HFFc6 (cell line): ENCODE data around the gene AKAP6. TPM values are rescaled to one million over a fixed set of nuclear protein-coding genes. Genes with fewer than 3 reads are reported as not detected.
A peak's percentile ranks its signal among the peaks of the same experiment; 100 is the strongest.

Experiments used
- DNase-seq: peaks from one replicate; pipeline ENCODE4 v3.0.0-alpha.2; 2018
- H3K27ac Mint-ChIP-seq: 2 replicates; pipeline ENCODE4 v1.8.0; 2020; ENCODE audit warnings: mild to moderate bottlenecking, mixed read lengths
- H3K27me3 Mint-ChIP-seq: 2 replicates; pipeline ENCODE4 v1.8.0; 2021; ENCODE audit warnings: mild to moderate bottlenecking, moderate library complexity, mixed read lengths; ENCODE audit not compliant: insufficient read depth
- H3K36me3 Mint-ChIP-seq: 2 replicates; pipeline ENCODE4 v1.8.0; 2021; ENCODE audit warnings: low read depth, mixed read lengths
- H3K4me1 Mint-ChIP-seq: 2 replicates; pipeline ENCODE4 v1.8.0; 2020; ENCODE audit warnings: low read depth, mixed read lengths
- H3K4me3 Mint-ChIP-seq: 2 replicates; pipeline ENCODE4 v1.8.0; 2020; ENCODE audit warnings: mild to moderate bottlenecking, moderate library complexity, mixed read lengths
- H3K9me3 Mint-ChIP-seq: 2 replicates; pipeline ENCODE4 v1.8.0; 2020; ENCODE audit warnings: mild to moderate bottlenecking, mixed read lengths
- total RNA-seq, 6 experiments: library from RNA; stranded (reverse); fragmentation: NEBNext Ultra II Directional; extraction: Animal tissue kit (Norgen Biotek cat#: 25700); gene quantifications; 2 replicates in 1 of 6; 3 replicates in 5 of 6; pipeline ENCODE4 v1.2.3, GENCODE V29; 2021
- TF ChIP-seq, protein P1 (sequence below): fragments of 200-600 bp; sonication (generic); IDR thresholded peaks from 2 replicates; pipeline ENCODE4 v1.5.0; 2021; ENCODE audit warnings: antibody characterized with exemption, mild to moderate bottlenecking

AKAP6 gene
- total RNA-seq, 6 experiments from 2014 or later = 6.1 to 9.8 (median 6.5) TPM

- H3K27ac Mint-ChIP-seq = no peak overlapping the region
- H3K36me3 Mint-ChIP-seq = no peaks in the 10 kb centered on the region
- TF ChIP-seq, protein P1, sequence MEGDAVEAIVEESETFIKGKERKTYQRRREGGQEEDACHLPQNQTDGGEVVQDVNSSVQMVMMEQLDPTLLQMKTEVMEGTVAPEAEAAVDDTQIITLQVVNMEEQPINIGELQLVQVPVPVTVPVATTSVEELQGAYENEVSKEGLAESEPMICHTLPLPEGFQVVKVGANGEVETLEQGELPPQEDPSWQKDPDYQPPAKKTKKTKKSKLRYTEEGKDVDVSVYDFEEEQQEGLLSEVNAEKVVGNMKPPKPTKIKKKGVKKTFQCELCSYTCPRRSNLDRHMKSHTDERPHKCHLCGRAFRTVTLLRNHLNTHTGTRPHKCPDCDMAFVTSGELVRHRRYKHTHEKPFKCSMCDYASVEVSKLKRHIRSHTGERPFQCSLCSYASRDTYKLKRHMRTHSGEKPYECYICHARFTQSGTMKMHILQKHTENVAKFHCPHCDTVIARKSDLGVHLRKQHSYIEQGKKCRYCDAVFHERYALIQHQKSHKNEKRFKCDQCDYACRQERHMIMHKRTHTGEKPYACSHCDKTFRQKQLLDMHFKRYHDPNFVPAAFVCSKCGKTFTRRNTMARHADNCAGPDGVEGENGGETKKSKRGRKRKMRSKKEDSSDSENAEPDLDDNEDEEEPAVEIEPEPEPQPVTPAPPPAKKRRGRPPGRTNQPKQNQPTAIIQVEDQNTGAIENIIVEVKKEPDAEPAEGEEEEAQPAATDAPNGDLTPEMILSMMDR = no peak
- H3K9me3 Mint-ChIP-seq = no peaks in the 10 kb centered on the region
- H3K4me3 Mint-ChIP-seq = no peak overlapping the region
- H3K4me1 Mint-ChIP-seq = peaks cover 27% of the 10 kb centered on the region
- no peaks in the 10 kb centered on the region; the same call in 1 of the 2 replicates for H3K27me3 Mint-ChIP-seq
- no peak for DNase-seq
These were observed 390.5 kb downstream of the AKAP6 start for GRCh38 chr14:32719601-32720000.

DNA sequence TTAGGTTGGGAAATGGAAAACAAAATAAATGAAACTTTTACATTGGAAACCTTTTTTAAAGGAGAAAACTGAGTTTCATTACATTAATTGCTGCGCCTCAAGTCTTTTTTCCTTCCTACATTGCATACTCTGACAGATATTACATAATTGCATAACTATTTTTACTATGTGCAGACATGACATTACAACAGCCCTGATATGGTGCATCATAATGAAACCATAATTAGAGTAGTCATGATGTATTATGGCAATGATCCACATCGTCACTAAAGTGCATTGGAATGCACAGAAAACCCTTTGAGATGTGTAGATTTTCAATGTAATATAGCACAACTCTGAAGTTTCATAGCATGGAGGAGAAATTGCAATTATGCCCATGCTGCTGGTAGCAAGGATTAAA lies 391.8 kb downstream of the AKAP6 start:
- H3K27ac Mint-ChIP-seq = no peak overlapping the region
- H3K36me3 Mint-ChIP-seq = no peaks in the 10 kb centered on the region
- DNase-seq = peak; percentile 35
- no peaks in the 10 kb centered on the region; the same call in 1 of the 2 replicates for H3K27me3 Mint-ChIP-seq
- peaks cover 40% of the 10 kb centered on the region for H3K4me1 Mint-ChIP-seq
- H3K4me3 Mint-ChIP-seq = no peak overlapping the region
- TF ChIP-seq, protein P1 = no peak
- no peaks in the 10 kb centered on the region for H3K9me3 Mint-ChIP-seq

DNA sequence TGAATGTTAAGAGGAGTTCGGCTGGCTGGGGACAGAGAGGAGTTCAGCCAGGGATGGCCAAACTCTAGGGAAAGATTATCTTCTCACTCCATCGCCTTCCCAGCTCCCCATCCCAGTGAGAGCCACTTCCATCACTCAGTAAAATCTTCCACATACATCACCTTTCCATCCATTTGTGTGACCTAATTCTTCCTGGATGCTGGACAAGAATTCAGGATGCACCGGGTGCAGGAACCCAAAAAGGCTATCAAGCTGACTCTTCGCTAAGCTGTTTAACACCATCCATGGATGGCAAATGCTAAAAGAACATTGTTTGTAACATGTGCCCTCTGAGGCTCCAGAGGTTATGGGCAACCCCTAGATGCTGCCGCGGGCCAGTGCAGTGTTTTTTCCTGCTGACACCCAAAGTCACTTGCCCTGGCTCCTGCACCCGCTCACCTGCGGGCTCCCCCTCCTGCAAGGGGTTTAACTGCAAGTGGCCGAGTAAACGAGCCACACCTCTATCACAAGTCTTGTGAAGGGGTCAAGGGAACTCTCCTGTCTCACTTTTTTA lies 393.6 kb downstream of the AKAP6 start:
- no peak for DNase-seq
- H3K4me3 Mint-ChIP-seq = no peak overlapping the region
- peaks cover 44% of the 10 kb centered on the region for H3K4me1 Mint-ChIP-seq
- H3K27ac Mint-ChIP-seq = no peak overlapping the region
- H3K27me3 Mint-ChIP-seq = no peaks in the 10 kb centered on the region; the same call in 1 of the 2 replicates
- no peaks in the 10 kb centered on the region for H3K9me3 Mint-ChIP-seq
- TF ChIP-seq, protein P1 = no peak
- no peaks in the 10 kb centered on the region for H3K36me3 Mint-ChIP-seq

GRCh38 chr14:32724867-32725471 lies 395.9 kb downstream of the AKAP6 start:
- peak; percentile 73 for DNase-seq
- H3K27me3 Mint-ChIP-seq = no peaks in the 10 kb centered on the region; the same call in 1 of the 2 replicates
- H3K36me3 Mint-ChIP-seq = no peaks in the 10 kb centered on the region
- peak overlapping the region; percentile 73 for H3K27ac Mint-ChIP-seq
- H3K4me1 Mint-ChIP-seq = peaks cover 44% of the 10 kb centered on the region
- peak overlapping the region; percentile 79 for H3K4me3 Mint-ChIP-seq
- no peaks in the 10 kb centered on the region for H3K9me3 Mint-ChIP-seq
- TF ChIP-seq, protein P1 = no peak

DNA sequence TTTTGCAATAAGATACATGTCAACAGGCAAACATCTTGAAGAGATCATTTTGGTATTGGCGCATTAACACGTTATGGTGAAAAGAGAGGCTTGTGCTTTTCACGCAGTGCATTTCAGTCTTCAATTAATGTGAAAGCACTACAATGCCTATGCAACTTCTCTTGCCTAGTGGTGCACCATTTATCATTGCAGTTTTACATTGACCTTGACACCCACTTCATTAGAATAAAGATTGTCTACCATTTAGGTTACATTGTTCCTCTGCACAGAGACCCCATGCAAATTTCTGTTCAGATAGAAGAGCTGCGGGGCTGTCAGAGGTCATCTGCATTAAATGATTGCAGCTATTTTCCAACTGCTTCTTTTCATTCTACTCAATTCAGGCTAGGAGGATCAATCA lies 397.4 kb downstream of the AKAP6 start:
- Mint-ChIP-seq H3K4me3 (no peak overlapping the region), H3K27ac (no peak overlapping the region), H3K4me1 (peaks cover 29% of the 10 kb centered on the region), H3K9me3 (no peaks in the 10 kb centered on the region), H3K36me3 (no peaks in the 10 kb centered on the region), H3K27me3 (no peaks in the 10 kb centered on the region; the same call in 1 of the 2 replicates)
- TF ChIP-seq, protein P1 = no peak
- no peak for DNase-seq
